IMR-90 (cell line): ENCODE data around the gene OR10G2.

Source experiments
- MXI1 ChIP-seq: IDR thresholded peaks from 2 replicates; pipeline ENCODE4 v1.6.1; 2012; ENCODE audit warnings: low read depth, mild to moderate bottlenecking, low read length, moderate library complexity, borderline replicate concordance
- RFX5 ChIP-seq: IDR thresholded peaks from 2 replicates; pipeline ENCODE4 v1.8.0; 2012; ENCODE audit warnings: low read depth, mild to moderate bottlenecking, low read length, moderate library complexity
- TF ChIP-seq, protein P1 (sequence below): conservative IDR thresholded peaks from 2 replicates; pipeline ENCODE4 v1.5.1; 2012; ENCODE audit warnings: mild to moderate bottlenecking, low read depth, low read length, improper control_type of control experiment

- TF ChIP-seq MXI1, result no peak
- TF ChIP-seq, protein P1, sequence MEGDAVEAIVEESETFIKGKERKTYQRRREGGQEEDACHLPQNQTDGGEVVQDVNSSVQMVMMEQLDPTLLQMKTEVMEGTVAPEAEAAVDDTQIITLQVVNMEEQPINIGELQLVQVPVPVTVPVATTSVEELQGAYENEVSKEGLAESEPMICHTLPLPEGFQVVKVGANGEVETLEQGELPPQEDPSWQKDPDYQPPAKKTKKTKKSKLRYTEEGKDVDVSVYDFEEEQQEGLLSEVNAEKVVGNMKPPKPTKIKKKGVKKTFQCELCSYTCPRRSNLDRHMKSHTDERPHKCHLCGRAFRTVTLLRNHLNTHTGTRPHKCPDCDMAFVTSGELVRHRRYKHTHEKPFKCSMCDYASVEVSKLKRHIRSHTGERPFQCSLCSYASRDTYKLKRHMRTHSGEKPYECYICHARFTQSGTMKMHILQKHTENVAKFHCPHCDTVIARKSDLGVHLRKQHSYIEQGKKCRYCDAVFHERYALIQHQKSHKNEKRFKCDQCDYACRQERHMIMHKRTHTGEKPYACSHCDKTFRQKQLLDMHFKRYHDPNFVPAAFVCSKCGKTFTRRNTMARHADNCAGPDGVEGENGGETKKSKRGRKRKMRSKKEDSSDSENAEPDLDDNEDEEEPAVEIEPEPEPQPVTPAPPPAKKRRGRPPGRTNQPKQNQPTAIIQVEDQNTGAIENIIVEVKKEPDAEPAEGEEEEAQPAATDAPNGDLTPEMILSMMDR, result no peak
- no peak for TF ChIP-seq RFX5
Observed at GRCh38 chr14:21671371-21671770, 36.6 kb upstream of the OR10G2 start.
